GM13977 (cell line): ENCODE measurements around the gene LHFPL2.

Experiments used
- DNase-seq: peaks from one replicate; pipeline ENCODE4 v3.0.0; 2012; ENCODE audit warnings: low spot score
- CTCF ChIP-seq: IDR thresholded peaks from 2 replicates; pipeline ENCODE4 v1.5.1; 2012; ENCODE audit warnings: mild to moderate bottlenecking, control low read depth; ENCODE audit not compliant: insufficient read depth; ENCODE audit errors: extremely low read depth, missing control alignments
- in situ Hi-C: fragments of 300-500 bp; cut with MboI; formaldehyde crosslinking; loops from one replicate; pipeline ENCODE4 v1.12.0; 2022; ENCODE audit warnings: low sequenced_read_pairs, low pct_unique_long_range_greater_than_20kb, mixed read lengths, inconsistent platforms; ENCODE audit not compliant: unreplicated experiment

Gene LHFPL2

GRCh38 chr5:78527925-78528324 lies 120.6 kb downstream of the LHFPL2 start:
- DNase-seq: no peak
- TF ChIP-seq CTCF: no peak
- in situ Hi-C loops: no loop called here

GRCh38 chr5:78527054-78527859 lies 121.3 kb downstream of the LHFPL2 start:
- in situ Hi-C loops: no loop called here
- no peak for DNase-seq
- TF ChIP-seq CTCF: no peak

GRCh38 chr5:78526049-78526525 lies 122.5 kb downstream of the LHFPL2 start:
- in situ Hi-C loops: no loop called here
- TF ChIP-seq CTCF: no peak
- DNase-seq: peak; percentile 30

- DNase-seq: no peak
- in situ Hi-C loops: no loop called here
- TF ChIP-seq CTCF: no peak
Observed at GRCh38 chr5:78523314-78524193, 125.0 kb downstream of the LHFPL2 start.

GRCh38 chr5:78522476-78523260 lies 125.9 kb downstream of the LHFPL2 start:
- in situ Hi-C loops: no loop called here
- TF ChIP-seq CTCF: no peak
- DNase-seq: no peak

- in situ Hi-C loops: no loop called here
- DNase-seq: no peak
- no peak for TF ChIP-seq CTCF
Observed at GRCh38 chr5:78521455-78521854, 127.1 kb downstream of the LHFPL2 start.
